H9 (cell line): ENCODE measurements around the gene NOP53. TPM values are rescaled to one million over a fixed set of nuclear protein-coding genes. Genes with fewer than 3 reads are reported as not detected.
"Not testable (repeated sequence)": the region's sequence is repeated elsewhere in the genome, so short reads cannot be mapped to it uniquely, and the experiment has no call there.

Experiments used
- DNase-seq: peaks from one replicate; pipeline ENCODE4 v3.0.0-alpha.2; 2017
- H2AFZ ChIP-seq: one replicate; pipeline ENCODE4 v1.6.1; 2013; ENCODE audit warnings: mild to moderate bottlenecking, low read length, control low read depth, moderate library complexity
- H2AK5ac ChIP-seq: 2 replicates; pipeline ENCODE4 v1.6.1; 2013; ENCODE audit warnings: low read length, control low read depth, mixed read lengths; ENCODE audit not compliant: insufficient read length
- H2BK120ac ChIP-seq: one replicate; pipeline ENCODE4 v1.6.1; 2013; ENCODE audit warnings: low read depth, mild to moderate bottlenecking, low read length, control low read depth, inconsistent platforms; ENCODE audit not compliant: poor library complexity, severe bottlenecking
- H2BK12ac ChIP-seq: 2 replicates; pipeline ENCODE4 v1.6.1; 2013; ENCODE audit warnings: low read length, control low read depth, mixed read lengths, low read depth; ENCODE audit not compliant: insufficient read length
- H2BK15ac ChIP-seq: 2 replicates; pipeline ENCODE4 v1.6.1; 2013; ENCODE audit warnings: low read depth, low read length, control low read depth
- H2BK20ac ChIP-seq: one replicate; pipeline ENCODE4 v1.6.1; 2013; ENCODE audit warnings: low read depth, mild to moderate bottlenecking, low read length, control low read depth, inconsistent platforms; ENCODE audit not compliant: poor library complexity, severe bottlenecking
- H2BK5ac ChIP-seq: 2 replicates; pipeline ENCODE4 v1.6.1; 2013; ENCODE audit warnings: low read length, control low read depth, mixed read lengths; ENCODE audit not compliant: insufficient read length
- H3K14ac ChIP-seq: 2 replicates; pipeline ENCODE4 v1.6.1; 2013; ENCODE audit warnings: low read length, control low read depth; ENCODE audit not compliant: insufficient read depth
- H3K18ac ChIP-seq: 2 replicates; pipeline ENCODE4 v1.6.1; 2013; ENCODE audit warnings: low read depth, mild to moderate bottlenecking, mixed read lengths, low read length, control low read depth; ENCODE audit not compliant: insufficient read length
- H3K23ac ChIP-seq: 2 replicates; pipeline ENCODE4 v1.6.1; 2013; ENCODE audit warnings: low read length, control low read depth, mixed read lengths, low read depth; ENCODE audit not compliant: insufficient read length
- H3K23me2 ChIP-seq: 2 replicates; pipeline ENCODE4 v1.6.1; 2013; ENCODE audit warnings: low read depth, mild to moderate bottlenecking, mixed read lengths, low read length, control low read depth; ENCODE audit not compliant: insufficient read length, poor library complexity, severe bottlenecking
- H3K27ac ChIP-seq: 2 replicates; pipeline ENCODE4 v1.5.1; 2013; ENCODE audit warnings: low read length, control low read depth, mixed read lengths, low read depth; ENCODE audit not compliant: insufficient read length
- H3K27me3 ChIP-seq: 2 replicates; pipeline ENCODE4 v1.6.1; 2013; ENCODE audit warnings: low read length, control low read depth, inconsistent platforms; ENCODE audit not compliant: insufficient read depth
- H3K4ac ChIP-seq: 2 replicates; pipeline ENCODE4 v1.6.1; 2013; ENCODE audit warnings: low read depth, mild to moderate bottlenecking, control low read depth, inconsistent platforms, low read length, moderate library complexity
- H3K4me1 ChIP-seq: 2 replicates; pipeline ENCODE4 v1.6.1; 2013; ENCODE audit warnings: low read length, control low read depth, inconsistent platforms; ENCODE audit not compliant: insufficient read depth
- H3K4me2 ChIP-seq: 2 replicates; pipeline ENCODE4 v1.6.1; 2013; ENCODE audit warnings: low read length, control low read depth, mixed read lengths; ENCODE audit not compliant: insufficient read length, insufficient read depth
- H3K56ac ChIP-seq: 2 replicates; pipeline ENCODE4 v1.6.1; 2013; ENCODE audit warnings: low read depth, mild to moderate bottlenecking, mixed read lengths, low read length, control low read depth; ENCODE audit not compliant: insufficient read length
- H3K79me1 ChIP-seq: 2 replicates; pipeline ENCODE4 v1.6.1; 2013; ENCODE audit warnings: low read depth, mild to moderate bottlenecking, moderate library complexity, low read length, control low read depth, inconsistent platforms; ENCODE audit not compliant: insufficient read depth, poor library complexity, severe bottlenecking
- H3K79me2 ChIP-seq: 2 replicates; pipeline ENCODE4 v1.6.1; 2013; ENCODE audit warnings: low read length, control low read depth, inconsistent platforms; ENCODE audit not compliant: insufficient read depth
- H3K9ac ChIP-seq: 2 replicates; pipeline ENCODE4 v1.6.1; 2013; ENCODE audit warnings: low read length, control low read depth, mixed read lengths; ENCODE audit not compliant: insufficient read length; ENCODE audit errors: extremely low read depth
- H3K9me3 ChIP-seq: one replicate; pipeline ENCODE4 v1.6.1; 2013; ENCODE audit warnings: low read depth, low read length, inconsistent platforms; ENCODE audit not compliant: control insufficient read depth
- H3T11ph ChIP-seq: one replicate; pipeline ENCODE4 v1.6.1; 2013; ENCODE audit warnings: mild to moderate bottlenecking, low read length, control low read depth, inconsistent platforms
- H4K20me1 ChIP-seq: one replicate; pipeline ENCODE4 v1.6.1; 2013; ENCODE audit not compliant: control insufficient read depth, insufficient read length, insufficient read depth
- H4K5ac ChIP-seq: 2 replicates; pipeline ENCODE4 v1.6.1; 2013; ENCODE audit warnings: low read depth, mild to moderate bottlenecking, mixed read lengths, low read length, control low read depth; ENCODE audit not compliant: insufficient read length
- H4K8ac ChIP-seq: replicated peaks from 2 replicates; pipeline ENCODE4 v1.6.1; 2013; ENCODE audit warnings: low read length, control low read depth, mixed read lengths, low read depth; ENCODE audit not compliant: insufficient read length
- H4K91ac ChIP-seq: 2 replicates; pipeline ENCODE4 v1.6.1; 2013; ENCODE audit warnings: low read depth, mild to moderate bottlenecking, moderate library complexity, mixed read lengths, low read length, control low read depth; ENCODE audit not compliant: insufficient read length
- H3K27ac Mint-ChIP-seq, 3 experiments: 2 replicates in 2 of 3; 3 replicates in 1 of 3; pipeline ENCODE4 v1.8.0; 2020 to 2021; ENCODE audit warnings: mixed read lengths in 3 of 3, mild to moderate bottlenecking in 1 of 3, moderate library complexity in 1 of 3
- H3K27me3 Mint-ChIP-seq: 2 replicates; pipeline ENCODE4 v1.8.0; 2021; ENCODE audit warnings: low read depth, mild to moderate bottlenecking, moderate library complexity, mixed read lengths
- H3K36me3 Mint-ChIP-seq, 3 experiments: 2 replicates in 2 of 3; 3 replicates in 1 of 3; pipeline ENCODE4 v1.8.0; 2020 to 2021; ENCODE audit warnings: low read depth in 3 of 3, mixed read lengths in 3 of 3; ENCODE audit not compliant: insufficient read depth in 1 of 3
- H3K4me1 Mint-ChIP-seq, 2 experiments: 2 replicates each; pipeline ENCODE4 v1.8.0; 2020; ENCODE audit warnings: mixed read lengths in 2 of 2
- H3K4me3 Mint-ChIP-seq, 2 experiments: 2 replicates in 1 of 2; 3 replicates in 1 of 2; pipeline ENCODE4 v1.8.0; 2020 to 2021; ENCODE audit warnings: mild to moderate bottlenecking in 2 of 2, mixed read lengths in 2 of 2, moderate library complexity in 1 of 2
- H3K9me3 Mint-ChIP-seq, 2 experiments: 2 replicates in 1 of 2; 3 replicates in 1 of 2; pipeline ENCODE4 v1.8.0; 2020; ENCODE audit warnings: mild to moderate bottlenecking in 2 of 2, mixed read lengths in 2 of 2, moderate library complexity in 1 of 2
- WGBS: extraction: QIAGEN DNeasy Blood & Tissue Kit; methylation state at CpG from one replicate; pipeline ENCODE4 v1.1.7; 2013; ENCODE audit warnings: missing lambda C conversion rate, low lambda C conversion rate, mixed read lengths; ENCODE audit not compliant: insufficient read length; ENCODE audit errors: extremely low coverage; 5-methylcytosine and 5-hydroxymethylcytosine counted together
- total RNA-seq: library from RNA; stranded (reverse); gene quantifications from 2 replicates; pipeline ENCODE4 v1.2.1, GENCODE V29; 2021
- TF ChIP-seq, protein P1 (sequence below): fragments of 200-600 bp; sonication (generic); conservative IDR thresholded peaks from 3 replicates; pipeline ENCODE4 v1.8.0; 2021; ENCODE audit warnings: antibody characterized with exemption, mild to moderate bottlenecking

The NOP53 gene
- total RNA-seq, 1 experiment from 2014 or later, result 325 TPM

DNA sequence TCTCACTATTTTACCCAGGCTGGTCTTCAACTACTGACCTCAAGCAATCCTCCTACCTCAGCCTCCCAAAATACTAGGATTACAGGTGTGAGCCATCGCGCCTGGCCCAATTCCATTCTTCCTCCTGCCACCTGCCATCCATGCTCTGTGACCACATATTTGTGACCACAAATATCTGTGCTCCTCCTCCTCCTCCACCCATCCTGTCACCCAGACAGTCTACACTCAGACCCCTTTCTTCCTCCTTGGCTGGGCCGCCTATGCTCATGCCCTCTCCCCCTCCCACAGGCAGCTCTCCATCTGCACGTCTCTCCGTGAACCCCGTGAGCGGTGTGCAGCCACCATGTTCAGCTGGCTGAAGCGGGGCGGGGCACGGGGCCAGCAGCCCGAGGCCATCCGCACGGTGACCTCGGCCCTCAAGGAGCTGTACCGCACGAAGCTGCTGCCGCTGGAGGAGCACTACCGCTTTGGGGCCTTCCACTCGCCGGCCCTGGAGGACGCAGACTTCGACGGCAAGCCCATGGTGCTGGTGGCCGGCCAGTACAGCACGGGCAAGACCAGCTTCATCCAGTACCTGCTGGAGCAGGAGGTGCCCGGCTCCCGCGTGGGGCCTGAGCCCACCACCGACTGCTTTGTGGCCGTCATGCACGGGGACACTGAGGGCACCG lies 28.9 kb upstream of the NOP53 start:
- Histone ChIP-seq H3K4ac (no peak overlapping the region), H3K4me2 (no peak overlapping the region), H4K8ac (no peak overlapping the region), H3K9me3 (no peaks in the 10 kb centered on the region), H2AK5ac (no peak overlapping the region), H2BK15ac (no peak overlapping the region), H4K5ac (no peak overlapping the region), H3K9ac (no peak overlapping the region), H2AFZ (no peak overlapping the region), H4K91ac (no peak overlapping the region), H3K79me2 (no peaks in the 10 kb centered on the region), H2BK5ac (no peak overlapping the region), H3K4me1 (no peaks in the 10 kb centered on the region), H3K79me1 (no peaks in the 10 kb centered on the region), H3K27me3 (no peaks in the 10 kb centered on the region), H3K18ac (no peak overlapping the region), H4K20me1 (no peaks in the 10 kb centered on the region), H3T11ph (no peak overlapping the region), H2BK20ac (no peak overlapping the region), H3K14ac (no peak overlapping the region), H3K27ac (no peak overlapping the region), H3K23me2 (no peaks in the 10 kb centered on the region), H3K23ac (no peak overlapping the region), H2BK120ac (no peak overlapping the region), H2BK12ac (no peak overlapping the region), H3K56ac (no peak overlapping the region)
- TF ChIP-seq, protein P1, sequence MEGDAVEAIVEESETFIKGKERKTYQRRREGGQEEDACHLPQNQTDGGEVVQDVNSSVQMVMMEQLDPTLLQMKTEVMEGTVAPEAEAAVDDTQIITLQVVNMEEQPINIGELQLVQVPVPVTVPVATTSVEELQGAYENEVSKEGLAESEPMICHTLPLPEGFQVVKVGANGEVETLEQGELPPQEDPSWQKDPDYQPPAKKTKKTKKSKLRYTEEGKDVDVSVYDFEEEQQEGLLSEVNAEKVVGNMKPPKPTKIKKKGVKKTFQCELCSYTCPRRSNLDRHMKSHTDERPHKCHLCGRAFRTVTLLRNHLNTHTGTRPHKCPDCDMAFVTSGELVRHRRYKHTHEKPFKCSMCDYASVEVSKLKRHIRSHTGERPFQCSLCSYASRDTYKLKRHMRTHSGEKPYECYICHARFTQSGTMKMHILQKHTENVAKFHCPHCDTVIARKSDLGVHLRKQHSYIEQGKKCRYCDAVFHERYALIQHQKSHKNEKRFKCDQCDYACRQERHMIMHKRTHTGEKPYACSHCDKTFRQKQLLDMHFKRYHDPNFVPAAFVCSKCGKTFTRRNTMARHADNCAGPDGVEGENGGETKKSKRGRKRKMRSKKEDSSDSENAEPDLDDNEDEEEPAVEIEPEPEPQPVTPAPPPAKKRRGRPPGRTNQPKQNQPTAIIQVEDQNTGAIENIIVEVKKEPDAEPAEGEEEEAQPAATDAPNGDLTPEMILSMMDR, result no peak
- Mint-ChIP-seq H3K4me3 (no peak overlapping the region; a peak in 1 of 5 replicates), H3K4me1 (peaks cover 12 to 14% of the 10 kb centered on the region in 2 experiments), H3K9me3 (peaks cover 18% of the 10 kb centered on the region in 2 experiments), H3K27me3 (peaks cover 11% of the 10 kb centered on the region; the same call in 1 of the 2 replicates), H3K36me3 (peaks cover 2 to 30% (median 18%) of the 10 kb centered on the region in 3 experiments), H3K27ac (no peak overlapping the region; a peak in 1 of 7 replicates)
- no peak for DNase-seq
- WGBS, result no CpG with 5 or more reads among the region's 32 CpGs

DNA sequence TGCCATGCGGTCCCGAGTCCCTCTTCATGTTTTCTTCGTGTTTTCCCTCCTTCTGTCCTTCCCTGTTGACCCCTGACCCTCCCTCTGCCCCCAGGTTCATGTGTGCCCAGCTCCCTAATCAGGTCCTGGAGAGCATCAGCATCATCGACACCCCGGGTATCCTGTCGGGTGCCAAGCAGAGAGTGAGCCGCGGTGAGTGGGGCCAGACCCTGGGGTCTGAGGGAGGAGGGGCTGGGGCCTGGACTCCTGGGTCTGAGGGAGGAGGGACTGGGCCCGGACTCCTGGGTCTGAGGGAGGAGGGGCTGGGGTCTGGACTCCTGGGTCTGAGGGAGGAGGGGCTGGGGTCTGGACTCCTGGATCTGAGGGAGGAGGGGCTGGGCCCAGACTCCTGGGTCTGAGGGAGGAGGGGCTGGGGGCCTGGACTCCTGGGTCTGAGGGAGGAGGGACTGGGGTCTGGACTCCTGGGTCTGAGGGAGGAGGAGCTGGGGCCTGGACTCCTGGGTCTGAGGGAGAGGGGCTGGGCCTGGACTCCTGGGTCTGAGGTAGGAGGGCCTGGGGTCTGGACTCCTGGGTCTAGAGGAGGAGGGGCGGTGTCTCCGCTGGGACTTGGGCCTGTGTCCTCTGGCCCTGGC lies 26.8 kb upstream of the NOP53 start:
- H3K56ac ChIP-seq, H3K27me3 Mint-ChIP-seq, H3K4me3 Mint-ChIP-seq, H4K8ac ChIP-seq, DNase-seq, H3K79me2 ChIP-seq, H2BK12ac ChIP-seq, H4K5ac ChIP-seq, H2AFZ ChIP-seq, H3K14ac ChIP-seq, H4K20me1 ChIP-seq, H3K4ac ChIP-seq, H3K9ac ChIP-seq, H2BK120ac ChIP-seq, H3K9me3 ChIP-seq, H3T11ph ChIP-seq, H3K18ac ChIP-seq, H4K91ac ChIP-seq, H2AK5ac ChIP-seq, H3K4me2 ChIP-seq, H2BK15ac ChIP-seq, H3K27ac ChIP-seq, H3K4me1 ChIP-seq, H3K23ac ChIP-seq, H3K79me1 ChIP-seq, H2BK20ac ChIP-seq, H2BK5ac ChIP-seq, H3K23me2 ChIP-seq, H3K27me3 ChIP-seq: not testable (repeated sequence)
- WGBS, result no CpG with 5 or more reads among the region's 11 CpGs
- peaks cover 17 to 18% of the 10 kb centered on the region in 2 experiments for H3K9me3 Mint-ChIP-seq
- H3K27ac Mint-ChIP-seq, result peak overlapping the region; percentile 45 to 90 (median 89); a peak in 3 of 7 replicates
- H3K36me3 Mint-ChIP-seq, result peaks cover 2 to 30% (median 18%) of the 10 kb centered on the region in 3 experiments
- H3K4me1 Mint-ChIP-seq, result peaks cover 9 to 10% of the 10 kb centered on the region in 2 experiments
